Stimulated activated CD4-positive, alpha-beta T cell treated with anti-CD3 and anti-CD28 coated beads, Interleukin-1b, Interleukin-23, amount 100 ng/mL, for 48 hours (primary cell): ENCODE results near the gene SPOUT1.
"Not testable (repeated sequence)": the region's sequence is repeated elsewhere in the genome, so short reads cannot be mapped to it uniquely, and the experiment has no call there.

Experiments used
- DNase-seq: peaks from one replicate; pipeline ENCODE4 v3.0.0-alpha.2; 2020

Gene SPOUT1

GRCh38 chr9:128808543-128808942 is 21.1 kb downstream of the SPOUT1 start:
- no peak for DNase-seq

- no peak for DNase-seq
These were observed 21.8 kb downstream of the SPOUT1 start for GRCh38 chr9:128807827-128808226.

GRCh38 chr9:128805661-128806060 is 23.9 kb downstream of the SPOUT1 start:
- DNase-seq: no peak

- no peak for DNase-seq
These were observed 27.1 kb downstream of the SPOUT1 start for GRCh38 chr9:128802482-128802881.

GRCh38 chr9:128800061-128800460 is 29.5 kb downstream of the SPOUT1 start:
- DNase-seq: no peak

- DNase-seq: no peak
These were observed 30.7 kb downstream of the SPOUT1 start for GRCh38 chr9:128798896-128799295.

- DNase-seq: not testable (repeated sequence)
These were observed 34.6 kb downstream of the SPOUT1 start for GRCh38 chr9:128794961-128795360.

GRCh38 chr9:128792978-128793686 is 36.5 kb downstream of the SPOUT1 start:
- DNase-seq: no peak

- no peak for DNase-seq
These were observed 37.5 kb downstream of the SPOUT1 start for GRCh38 chr9:128792134-128792533.

- DNase-seq: no peak
These were observed 39.1 kb downstream of the SPOUT1 start for GRCh38 chr9:128790536-128790935.

GRCh38 chr9:128788445-128788844 is 41.1 kb downstream of the SPOUT1 start:
- no peak for DNase-seq

- no peak for DNase-seq
These were observed 41.9 kb downstream of the SPOUT1 start for GRCh38 chr9:128787659-128788058.

GRCh38 chr9:128786681-128787601 is 42.7 kb downstream of the SPOUT1 start, which contains the start of gene TBC1D13:
TSS of gene TBC1D13 (plus strand) at chr9:128787253. CDS start at chr9:128787354, 101 bp downstream.
- DNase-seq: peak; percentile 89

GRCh38 chr9:128785427-128785826 is 44.2 kb downstream of the SPOUT1 start:
- no peak for DNase-seq

- DNase-seq: no peak
These were observed 46.9 kb downstream of the SPOUT1 start for GRCh38 chr9:128782669-128783068.

GRCh38 chr9:128781187-128782070 is 48.2 kb downstream of the SPOUT1 start:
- no peak for DNase-seq

GRCh38 chr9:128780093-128780492 is 49.5 kb downstream of the SPOUT1 start:
- not testable (repeated sequence) for DNase-seq

- DNase-seq: no peak
These were observed 54.8 kb downstream of the SPOUT1 start for GRCh38 chr9:128774804-128775203.

GRCh38 chr9:128773049-128773448 is 56.5 kb downstream of the SPOUT1 start:
- no peak for DNase-seq

- DNase-seq: peak; percentile 93
These were observed 57.7 kb downstream of the SPOUT1 start, which contains the start of gene ZER1 for GRCh38 chr9:128771745-128772519. TSS of gene ZER1 (minus strand) at chr9:128771927. CDS start at chr9:128755565, 16,362 bp downstream.

GRCh38 chr9:128771094-128771721 is 58.4 kb downstream of the SPOUT1 start:
- no peak for DNase-seq
